ENCODE measurements around the gene HSPB8. TPM values are rescaled to one million over a fixed set of nuclear protein-coding genes. Genes with fewer than 3 reads are reported as not detected.

The HSPB8 gene
- total and polyA plus RNA-seq, 8 donors, result 5.4 to 21.2 (median 9.7) TPM

- intact Hi-C loops (cut with DNase I), result no loop called here
- no peak for DNase-seq
- no peak for TF ChIP-seq CTCF (IDR thresholded peaks at IDR 0.05)
- H3K4me3 ChIP-seq, result no peak overlapping the region
- H3K27me3 ChIP-seq, result peaks cover 0 to 4% (median 0%) of the 10 kb centered on the region in 4 donors
- FAIRE-seq, result no peak
- ATAC-seq, result no peak
- H3K4me1 ChIP-seq, result no peaks in the 10 kb centered on the region
- 51 to 52% methylated on average over 5 of the region's 5 CpGs for WGBS, 2 donors
- H3K9me3 ChIP-seq, result no peaks in the 10 kb centered on the region
- H3K36me3 ChIP-seq, result no peaks in the 10 kb centered on the region
- H3K27ac ChIP-seq, result no peak overlapping the region
These were observed 43.7 kb downstream of the HSPB8 start for GRCh38 chr12:119222222-119222951.

- no peak for FAIRE-seq
These were observed 46.7 kb downstream of the HSPB8 start for GRCh38 chr12:119225454-119225853.

GRCh38 chr12:119227292-119227691, 48.6 kb downstream of the HSPB8 start:
- Histone ChIP-seq H3K27ac (no peak overlapping the region), H3K27me3 (peaks cover 0 to 7% (median 0%) of the 10 kb centered on the region in 4 donors), H3K9me3 (no peaks in the 10 kb centered on the region), H3K36me3 (no peaks in the 10 kb centered on the region), H3K4me1 (no peaks in the 10 kb centered on the region), H3K4me3 (no peak overlapping the region)
- 41 to 44% methylated on average over 3 of the region's 3 CpGs for WGBS, 2 donors
- no peak for FAIRE-seq
- no peak for DNase-seq
- intact Hi-C loops (cut with DNase I), result no loop called here
- TF ChIP-seq CTCF (IDR thresholded peaks at IDR 0.05), result no peak
- no peak for ATAC-seq

More at GRCh38 chr12:119225454-119225853, 46.7 kb downstream of the HSPB8 start:
- TF ChIP-seq CTCF (IDR thresholded peaks at IDR 0.05), result no peak
- no peak overlapping the region for H3K27ac ChIP-seq
- no peak overlapping the region for H3K4me3 ChIP-seq
- ATAC-seq, result peak in 1 of 4 donors; percentile 29
- intact Hi-C loops (cut with DNase I), result no loop called here
- H3K27me3 ChIP-seq, result peaks cover 0 to 2% (median 0%) of the 10 kb centered on the region in 4 donors
- H3K9me3 ChIP-seq, result no peaks in the 10 kb centered on the region
- DNase-seq, result no peak
- no peaks in the 10 kb centered on the region for H3K36me3 ChIP-seq
- WGBS, 2 donors, result 22 to 23% methylated on average over 4 of the region's 4 CpGs
- H3K4me1 ChIP-seq, result no peaks in the 10 kb centered on the region

- Histone ChIP-seq H3K27me3 (peaks cover 0 to 7% (median 0%) of the 10 kb centered on the region in 4 donors), H3K9me3 (no peaks in the 10 kb centered on the region), H3K27ac (no peak overlapping the region), H3K36me3 (no peaks in the 10 kb centered on the region), H3K4me1 (no peaks in the 10 kb centered on the region), H3K4me3 (no peak overlapping the region)
- TF ChIP-seq CTCF (IDR thresholded peaks at IDR 0.05), result no peak
- WGBS, 2 donors, result 86 to 93% methylated on average over 2 of the region's 2 CpGs
- no peak for ATAC-seq
- no peak for FAIRE-seq
- intact Hi-C loops (cut with DNase I), result no loop called here
- no peak for DNase-seq
These were observed 50.5 kb downstream of the HSPB8 start for GRCh38 chr12:119229205-119229604.

GRCh38 chr12:119229837-119230236, 51.1 kb downstream of the HSPB8 start:
- no peaks in the 10 kb centered on the region for H3K4me1 ChIP-seq
- peak in 1 of 6 donors; percentile 9 for DNase-seq
- TF ChIP-seq CTCF (IDR thresholded peaks at IDR 0.05), result no peak
- 13 to 24% methylated on average over 9 of the region's 9 CpGs for WGBS, 2 donors
- ATAC-seq, result peak in 2 of 4 donors; percentile 68 to 71
- no peaks in the 10 kb centered on the region for H3K9me3 ChIP-seq
- FAIRE-seq, result no peak
- peaks cover 0 to 7% (median 0%) of the 10 kb centered on the region in 4 donors for H3K27me3 ChIP-seq
- intact Hi-C loops (cut with DNase I), result no loop called here
- H3K27ac ChIP-seq, result no peak overlapping the region
- no peak overlapping the region for H3K4me3 ChIP-seq
- H3K36me3 ChIP-seq, result no peaks in the 10 kb centered on the region

All from pancreas (tissue), 10 donors.